HG03378 (cell line): Measurements from ENCODE around the gene TMC8.

Experiments used
- ATAC-seq: cut with Tn5 transposase; IDR thresholded peaks from one replicate; pipeline ENCODE4 v1.9.1; 2021; ENCODE audit warnings: mild to moderate bottlenecking, moderate library complexity; ENCODE audit not compliant: unreplicated experiment

Gene TMC8

DNA sequence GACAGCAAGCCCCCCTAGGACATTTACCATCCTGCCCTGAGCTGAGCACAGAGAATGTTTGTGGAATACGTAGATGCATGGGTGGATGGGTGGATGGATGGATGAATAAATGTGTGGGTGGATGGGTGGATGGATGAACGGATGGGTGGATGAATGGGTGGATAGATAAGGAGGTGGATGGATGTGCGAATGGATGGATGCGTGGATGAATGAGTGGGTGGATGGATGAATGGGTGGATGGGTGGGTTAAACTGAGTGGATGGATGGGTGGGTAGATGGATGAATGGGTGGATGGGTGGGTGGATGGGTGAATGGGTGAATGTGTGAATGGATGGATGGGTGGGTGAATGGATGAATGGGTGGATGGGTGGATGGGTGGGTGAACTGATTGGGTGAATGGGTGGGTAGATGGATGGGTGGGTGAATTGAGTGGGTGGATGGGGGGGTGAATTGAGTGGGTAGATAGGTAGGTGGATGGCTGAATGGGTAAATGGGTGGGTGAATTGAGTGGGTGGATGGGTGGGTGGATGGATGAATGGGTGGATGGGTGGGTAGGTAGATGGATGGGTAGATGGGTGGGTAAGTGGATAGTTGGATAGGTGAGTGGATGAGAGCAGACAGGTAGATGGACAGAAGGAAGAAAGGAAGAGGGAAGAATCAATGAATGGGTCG lies 7.2 kb upstream of the TMC8 start:
- ATAC-seq = no peak

DNA sequence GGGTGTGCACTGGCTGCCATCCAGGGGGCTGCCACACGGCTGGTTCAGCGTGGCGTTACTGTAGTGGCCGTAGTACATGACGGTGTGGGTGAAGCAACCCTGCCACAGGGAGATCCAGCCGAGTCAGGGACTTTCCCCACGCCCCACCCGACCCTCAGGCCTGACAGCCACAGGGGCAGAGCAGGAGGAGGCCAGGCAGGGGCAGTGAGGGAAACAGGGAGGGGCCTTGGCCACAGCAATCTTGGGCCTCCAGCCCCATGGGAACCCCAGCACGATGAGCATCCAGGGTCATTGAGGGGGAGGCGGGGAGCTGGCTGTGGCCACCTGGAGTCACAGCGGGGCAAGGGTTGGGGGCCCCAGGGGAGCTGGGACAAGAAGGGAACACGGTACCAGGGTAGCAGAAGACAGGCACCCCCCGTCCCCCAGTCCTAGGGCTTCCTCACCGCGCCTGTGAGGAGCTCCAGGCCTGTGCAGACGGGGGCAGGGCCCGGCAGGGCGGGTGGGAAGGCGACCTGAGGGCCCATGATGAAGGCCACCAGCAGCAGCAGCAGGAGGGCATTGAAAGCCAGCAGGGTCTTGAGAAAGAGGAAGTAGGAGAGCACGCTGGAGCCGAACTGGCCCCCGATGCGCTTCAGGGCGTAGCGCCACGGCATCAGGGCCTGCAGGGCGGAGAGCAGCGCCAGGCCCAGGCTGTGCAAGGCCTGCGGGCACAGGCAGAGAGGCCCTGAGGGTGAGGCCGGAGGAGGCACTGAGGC lies 6.3 kb upstream of the TMC8 start:
- no peak for ATAC-seq

DNA sequence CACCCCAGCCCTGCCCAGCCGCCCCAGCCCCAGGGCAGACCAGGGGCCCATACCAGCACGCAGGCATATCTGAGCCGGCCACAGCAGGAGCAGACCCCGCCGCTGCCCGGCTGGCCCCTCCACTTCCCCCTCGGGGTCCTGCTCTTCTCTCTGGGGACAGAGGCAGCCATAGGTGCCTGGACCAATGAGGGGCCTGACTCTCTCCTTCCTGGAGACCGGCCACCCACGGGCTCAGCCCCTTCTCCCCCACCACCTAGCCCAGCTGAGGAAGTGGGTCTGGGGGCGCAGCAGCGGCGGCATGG lies 5.8 kb upstream of the TMC8 start:
- no peak for ATAC-seq

DNA sequence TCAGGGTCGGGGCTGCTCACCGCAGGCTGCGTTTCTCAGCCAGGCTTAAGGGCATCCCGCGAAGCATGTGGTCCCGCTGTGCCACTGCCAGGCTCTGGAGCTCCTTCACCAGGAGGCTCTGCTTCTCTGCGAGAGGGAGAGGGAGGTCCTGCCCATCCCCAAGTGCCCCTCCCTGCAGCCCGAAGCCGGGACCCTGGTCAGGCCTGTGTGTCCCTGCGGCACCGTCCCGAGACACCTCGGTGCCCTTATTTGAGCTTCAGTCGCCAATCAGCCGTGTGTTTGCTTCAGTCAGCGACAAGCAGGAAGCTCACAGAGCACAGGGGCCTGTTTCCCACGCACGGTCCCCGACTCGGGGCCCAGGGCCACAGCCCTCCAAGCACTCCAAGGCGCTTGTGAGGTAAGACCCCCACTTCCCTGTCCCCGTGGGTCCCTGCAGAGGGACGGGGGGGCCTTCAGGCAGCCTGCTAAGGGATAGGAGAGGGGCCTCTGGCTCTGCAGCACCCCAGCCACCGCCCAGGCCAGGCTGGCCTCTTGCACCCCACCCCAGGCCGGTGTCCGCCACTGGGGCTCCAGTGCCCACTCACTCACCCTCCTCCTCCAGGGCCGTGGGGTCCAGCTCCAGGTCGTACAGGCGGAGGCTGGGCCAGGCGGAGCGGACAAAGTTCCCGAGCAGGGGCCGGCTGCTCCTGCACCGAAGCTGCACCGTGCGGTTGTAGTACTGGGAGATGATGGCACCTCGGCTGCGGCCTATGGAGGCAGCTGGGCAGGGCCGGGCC lies 5.2 kb upstream of the TMC8 start:
- no peak for ATAC-seq

GRCh38 chr17:78125976-78126894 lies 4.3 kb upstream of the TMC8 start:
- no peak for ATAC-seq

- no peak for ATAC-seq
Measured at GRCh38 chr17:78126895-78127238, 3.7 kb upstream of the TMC8 start.

DNA sequence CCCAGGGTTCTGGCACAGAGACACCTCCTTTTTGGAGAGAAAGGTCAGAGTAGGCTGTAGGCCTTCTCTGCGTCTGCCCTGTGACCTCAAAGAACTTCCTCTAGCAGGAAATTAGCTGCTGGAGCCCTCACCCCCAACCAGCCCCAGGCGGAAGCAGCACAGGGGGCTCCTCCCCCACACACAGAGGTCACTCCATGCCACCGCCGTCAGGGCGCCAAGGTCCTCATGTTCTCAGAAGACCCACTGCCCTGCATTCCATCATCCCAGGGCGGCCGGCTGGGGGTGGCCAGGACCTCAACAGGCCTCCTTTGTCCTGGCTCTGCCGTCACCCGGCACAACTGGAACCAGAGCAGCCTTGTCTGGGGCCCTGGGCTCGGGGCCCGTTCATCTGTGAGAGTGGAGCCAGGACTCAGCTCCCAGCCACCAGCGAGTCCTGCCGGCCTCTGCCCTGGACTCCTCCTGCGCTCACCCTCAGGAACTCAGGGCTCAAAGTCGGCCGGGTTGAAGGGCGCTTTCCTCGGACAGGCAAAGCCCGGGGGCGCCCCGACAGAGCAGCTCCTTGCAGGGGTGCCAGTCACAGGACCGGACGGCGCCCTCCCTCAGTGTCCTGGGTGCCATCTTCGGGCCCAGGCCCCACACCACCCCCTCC lies 3.2 kb upstream of the TMC8 start:
- no peak for ATAC-seq

- ATAC-seq = no peak
Measured at GRCh38 chr17:78127888-78128550, 2.6 kb upstream of the TMC8 start.

GRCh38 chr17:78128551-78129350 lies 1.8 kb upstream of the TMC8 start, which contains the start of gene TMC6:
TMC6 (minus strand) TSS chr17:78128755; CDS start chr17:78126832, 1,923 bp downstream.
- ATAC-seq = no peak

GRCh38 chr17:78129351-78130089 lies 1.1 kb upstream of the TMC8 start:
- ATAC-seq = no peak

- ATAC-seq = no peak
Measured at GRCh38 chr17:78130090-78130436, 508 bp upstream of the TMC8 start.

- no peak for ATAC-seq
Measured at GRCh38 chr17:78131172-78132083, 857 bp downstream of the TMC8 start.

DNA sequence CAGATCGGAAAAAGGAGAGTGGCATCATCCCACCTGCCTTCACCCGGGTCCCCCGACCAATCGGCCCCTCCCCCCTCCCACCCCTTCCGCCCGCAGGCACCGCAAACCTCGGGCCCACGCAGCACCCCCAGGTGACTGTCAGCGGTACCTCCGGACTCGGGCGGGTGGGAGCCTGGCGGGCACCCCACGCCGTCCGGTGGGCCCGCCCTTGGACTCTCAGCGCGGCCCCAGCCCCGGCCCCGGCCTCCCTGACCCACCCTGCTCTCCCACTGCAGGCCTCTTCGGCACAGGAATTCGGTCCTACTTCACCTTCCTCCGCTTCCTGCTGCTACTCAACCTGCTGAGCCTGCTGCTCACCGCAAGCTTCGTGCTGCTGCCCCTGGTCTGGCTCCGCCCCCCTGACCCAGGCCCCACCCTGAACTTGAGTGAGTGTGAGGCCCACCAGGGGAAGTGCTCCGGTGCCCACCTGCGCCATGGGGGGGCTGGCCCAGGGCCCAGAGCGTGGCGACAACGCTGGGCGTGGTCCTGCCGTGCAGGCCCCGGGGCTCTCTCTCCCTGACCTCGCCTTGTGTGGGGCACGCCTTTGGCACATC lies 1.6 kb downstream of the TMC8 start:
- no peak for ATAC-seq

- ATAC-seq = no peak
Measured at GRCh38 chr17:78132767-78133178, 2.2 kb downstream of the TMC8 start.

DNA sequence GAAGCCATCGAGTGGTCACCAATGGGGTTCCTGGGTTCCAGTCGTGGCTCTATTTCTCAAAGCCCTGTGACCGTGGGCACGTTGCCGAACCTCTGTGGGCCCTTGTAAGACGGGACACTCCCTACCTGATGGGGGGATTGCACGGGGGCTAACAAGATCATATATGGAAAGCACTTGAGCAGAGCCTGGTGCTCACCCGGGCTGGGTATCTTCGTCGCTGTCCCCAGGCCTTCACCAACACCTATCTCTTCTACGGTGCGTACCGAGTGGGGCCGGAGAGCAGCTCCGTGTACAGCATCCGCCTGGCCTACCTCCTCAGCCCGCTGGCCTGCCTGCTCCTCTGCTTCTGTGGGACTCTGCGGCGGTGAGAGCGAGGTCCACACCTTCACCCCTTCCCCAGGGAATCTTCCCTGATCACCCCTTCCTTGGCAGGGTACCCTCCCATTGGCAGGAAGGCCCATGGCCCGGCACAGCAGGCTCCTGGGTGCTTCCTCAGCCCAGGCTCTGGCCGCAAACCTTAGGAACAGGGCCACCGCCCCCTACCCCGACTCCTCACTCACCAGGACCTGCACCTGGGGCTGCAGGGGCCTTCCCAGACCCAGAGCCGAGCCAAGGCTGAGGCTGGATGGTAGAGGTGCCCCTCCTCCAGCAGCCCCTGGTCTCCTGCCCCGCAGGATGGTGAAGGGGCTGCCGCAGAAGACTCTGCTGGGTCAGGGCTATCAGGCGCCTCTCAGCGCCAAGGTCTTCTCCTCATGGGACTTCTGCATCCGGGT lies 2.8 kb downstream of the TMC8 start:
- no peak for ATAC-seq
